ENCODE data around the gene TRPC6.
"Not testable (repeated sequence)": the region's sequence is repeated elsewhere in the genome, so short reads cannot be mapped to it uniquely, and the experiment has no call there.

GRCh38 chr11:101438708-101439107 lies 145.1 kb downstream of the TRPC6 start:
- TF ChIP-seq CTCF (conservative IDR thresholded peaks at IDR 0.05 in 1 of 2, IDR thresholded peaks at IDR 0.05 in 1 of 2; ENCODE audit: low read depth in 1 of 2, low read length in 2 of 2); EZH2 (IDR thresholded peaks at IDR 0.05; ENCODE audit: low read length, missing control alignments): not testable (repeated sequence)
